SK-N-SH treated with all-trans-retinoic acid at 6 μM for 48 hours (cell line): ENCODE results near the gene FIGNL2.
A peak's percentile ranks its signal among the peaks of the same experiment; 100 is the strongest.

Experiments
- CREB5 ChIP-seq: fragments of 250-450 bp; sonication (Bioruptor Pico); IDR thresholded peaks from 2 replicates; pipeline ENCODE4 v1.5.1; 2020; ENCODE audit warnings: low read depth, mild to moderate bottlenecking, moderate library complexity
- CSDC2 ChIP-seq: fragments of 250-450 bp; sonication (Bioruptor Pico); IDR thresholded peaks from 2 replicates; pipeline ENCODE4 v1.5.0; 2020; ENCODE audit warnings: mild to moderate bottlenecking, moderate library complexity
- GLIS3 ChIP-seq: fragments of 250-450 bp; sonication (Bioruptor Pico); IDR thresholded peaks from 2 replicates; pipeline ENCODE4 v1.5.0; 2020; ENCODE audit warnings: mild to moderate bottlenecking, moderate library complexity
- ISL1 ChIP-seq: fragments of 250-450 bp; sonication (Bioruptor Pico); IDR thresholded peaks from 2 replicates; pipeline ENCODE4 v2.1.2; 2022; ENCODE audit warnings: mild to moderate bottlenecking, moderate library complexity
- PATZ1 ChIP-seq: fragments of 250-450 bp; sonication (Bioruptor Pico); IDR thresholded peaks from 2 replicates; pipeline ENCODE4 v1.8.0; 2020; ENCODE audit warnings: mild to moderate bottlenecking, moderate library complexity, borderline replicate concordance
- SNAI2 ChIP-seq: fragments of 250-450 bp; sonication (Bioruptor Pico); IDR thresholded peaks from 2 replicates; pipeline ENCODE4 v1.5.0; 2020; ENCODE audit warnings: mild to moderate bottlenecking, moderate library complexity
- TCF4 ChIP-seq: fragments of 250-450 bp; sonication (Bioruptor Pico); IDR thresholded peaks from 2 replicates; pipeline ENCODE4 v1.8.0; 2021; ENCODE audit warnings: mild to moderate bottlenecking, moderate library complexity, borderline replicate concordance
- ZFP3 ChIP-seq: fragments of 250-450 bp; sonication (Bioruptor Pico); IDR thresholded peaks from 2 replicates; pipeline ENCODE4 v1.5.0; 2020; ENCODE audit warnings: mild to moderate bottlenecking, moderate library complexity
- ZFP30 ChIP-seq: fragments of 450-650 bp; formaldehyde crosslinking; IDR thresholded peaks from 2 replicates; pipeline ENCODE4 v1.5.0; 2022; ENCODE audit warnings: mild to moderate bottlenecking, moderate library complexity

GRCh38 chr12:51818566-51819300, 29.8 kb downstream of the FIGNL2 start:
- no peak for TF ChIP-seq PATZ1 (CRISPR knock-in tag)
- TF ChIP-seq ISL1 (CRISPR knock-in tag) = no peak
- no peak for TF ChIP-seq CSDC2 (CRISPR knock-in tag)
- no peak for TF ChIP-seq GLIS3 (CRISPR knock-in tag)
- TF ChIP-seq ZFP30 = no peak
- no peak for TF ChIP-seq SNAI2 (CRISPR knock-in tag)
- TF ChIP-seq TCF4 (CRISPR knock-in tag) = no peak
- TF ChIP-seq ZFP3 (CRISPR knock-in tag) = 0 out of 2 replicates have a peak, but pooled peaks have one; percentile 38
- no peak for TF ChIP-seq CREB5 (CRISPR knock-in tag)
